CD4-positive, alpha-beta memory T cell (primary cell): ENCODE results near the gene TEDC2. TPM values are rescaled to one million over a fixed set of nuclear protein-coding genes. Genes with fewer than 3 reads are reported as not detected.

ENCODE experiments used
- CTCF ChIA-PET: fragments of 350-600 bp; sonication (Branson Sonifier 250); formaldehyde crosslinking; loops from one replicate; lab custom pipeline; 2021; ENCODE audit warnings: inconsistent platforms; ENCODE audit not compliant: partially characterized antibody; lab: Charles Lee
- POLR2A ChIA-PET: fragments of 350-600 bp; sonication (Branson Sonifier 250); formaldehyde crosslinking; loops from one replicate; lab custom pipeline; 2021; ENCODE audit not compliant: partially characterized antibody; lab: Charles Lee
- DNase-seq, 5 donors: peaks; one replicate each; pipeline versions ENCODE4 v3.0.0 to v3.0.0-alpha.2; 2020 to 2022; ENCODE audit warnings: mixed read lengths in 1 of 5
- H3K27ac ChIP-seq: one replicate; pipeline ENCODE4 v1.7.0; 2013; ENCODE audit warnings: low read depth, low read length
- H3K27me3 ChIP-seq: 2 replicates; pipeline ENCODE4 v1.7.0; 2013; ENCODE audit warnings: mild to moderate bottlenecking, low read length, moderate library complexity; ENCODE audit not compliant: insufficient read depth
- H3K36me3 ChIP-seq: 2 replicates; pipeline ENCODE4 v1.7.0; 2013; ENCODE audit warnings: mild to moderate bottlenecking, low read length, moderate library complexity; ENCODE audit not compliant: insufficient read depth
- H3K4me1 ChIP-seq: 2 replicates; pipeline ENCODE4 v1.7.0; 2013; ENCODE audit warnings: mild to moderate bottlenecking, low read length, moderate library complexity; ENCODE audit not compliant: insufficient read depth
- H3K4me3 ChIP-seq, 2 donors: one replicate each; pipeline ENCODE4 v1.7.0; 2013; ENCODE audit warnings: low read length in 2 of 2, mild to moderate bottlenecking in 1 of 2
- H3K9me3 ChIP-seq, 2 donors: one replicate each; pipeline ENCODE4 v1.7.0; 2013; ENCODE audit warnings: low read length in 2 of 2, control low read depth in 1 of 2; ENCODE audit not compliant: control insufficient read depth in 1 of 2
- H3K27ac Mint-ChIP-seq, 7 donors: one replicate each; pipeline ENCODE4 v1.8.0; 2020 to 2021; ENCODE audit warnings: mixed read lengths in 7 of 7, mild to moderate bottlenecking in 6 of 7, inconsistent platforms in 3 of 7, moderate library complexity in 3 of 7
- H3K27me3 Mint-ChIP-seq, 2 donors: one replicate each; pipeline ENCODE4 v1.8.0; 2020 to 2021; ENCODE audit warnings: mixed read lengths in 2 of 2
- H3K36me3 Mint-ChIP-seq, 2 donors: one replicate each; pipeline ENCODE4 v1.8.0; 2020 to 2021; ENCODE audit warnings: mixed read lengths in 2 of 2, inconsistent platforms in 1 of 2, mild to moderate bottlenecking in 1 of 2
- H3K4me1 Mint-ChIP-seq, 4 donors: one replicate each; pipeline ENCODE4 v1.8.0; 2020 to 2021; ENCODE audit warnings: mixed read lengths in 4 of 4, mild to moderate bottlenecking in 1 of 4
- H3K4me3 Mint-ChIP-seq, 8 donors: one replicate each; pipeline ENCODE4 v1.8.0; 2020 to 2021; ENCODE audit warnings: mixed read lengths in 8 of 8, mild to moderate bottlenecking in 7 of 8, moderate library complexity in 6 of 8, inconsistent platforms in 3 of 8
- H3K9me3 Mint-ChIP-seq, 8 donors: one replicate each; pipeline ENCODE4 v1.8.0; 2020 to 2021; ENCODE audit warnings: mixed read lengths in 8 of 8, mild to moderate bottlenecking in 5 of 8, inconsistent platforms in 3 of 8, moderate library complexity in 1 of 8
- intact Hi-C: fragments of 100-400 bp; cut with micrococcal nuclease; formaldehyde crosslinking; loops from one replicate; pipeline ENCODE4 v1.15.1; 2023
- polyA plus RNA-seq, 2 donors: library from polyadenylated mRNA; unstranded; fragments of 300-500 nt; fragmentation: Illumina TruSeq; gene quantifications; one replicate each; pipeline ENCODE4 v1.2.3, GENCODE V29; 2021
- total RNA-seq, 2 experiments: library from RNA; stranded (reverse); gene quantifications; one replicate each; pipeline ENCODE4 v1.2.3, GENCODE V29; 2021

TEDC2 gene
- total and polyA plus RNA-seq, 4 experiments from 2014 or later: 0.44 to 0.55 (median 0.44) TPM; not detected in 1

- Histone ChIP-seq H3K27me3 (peaks cover 29% of the 10 kb centered on the region), H3K36me3 (no peaks in the 10 kb centered on the region), H3K4me1 (peaks cover 31% of the 10 kb centered on the region), H3K4me3 (no peak overlapping the region), H3K27ac (no peak overlapping the region), H3K9me3 (no peaks in the 10 kb centered on the region)
- peak in 1 of 5 donors; percentile 0 for DNase-seq
- Mint-ChIP-seq H3K4me3 (peak overlapping the region in 2 of 8 donors; percentile 13 to 43), H3K36me3 (no peaks in the 10 kb centered on the region), H3K9me3 (no peaks in the 10 kb centered on the region), H3K4me1 (peaks cover 0 to 18% (median 4%) of the 10 kb centered on the region in 4 donors), H3K27ac (no peak overlapping the region), H3K27me3 (peaks cover 15 to 18% of the 10 kb centered on the region in 2 donors)
- POLR2A ChIA-PET: interaction anchor here (0.6 to 0.9 kb wide), 2 partner anchors 11 to 24 kb away, joined by 3 to 4 read pairs; partner anchors contain the start of gene TEDC2
- CTCF ChIA-PET: interaction anchor here (0.9 kb wide), 1 partner anchor 12 kb away, joined by 4 read pairs; no protein-coding TSS in a partner anchor
- intact Hi-C loops: no loop called here
These were observed 10.7 kb downstream of the TEDC2 start for GRCh38 chr16:2470603-2471015.

DNA sequence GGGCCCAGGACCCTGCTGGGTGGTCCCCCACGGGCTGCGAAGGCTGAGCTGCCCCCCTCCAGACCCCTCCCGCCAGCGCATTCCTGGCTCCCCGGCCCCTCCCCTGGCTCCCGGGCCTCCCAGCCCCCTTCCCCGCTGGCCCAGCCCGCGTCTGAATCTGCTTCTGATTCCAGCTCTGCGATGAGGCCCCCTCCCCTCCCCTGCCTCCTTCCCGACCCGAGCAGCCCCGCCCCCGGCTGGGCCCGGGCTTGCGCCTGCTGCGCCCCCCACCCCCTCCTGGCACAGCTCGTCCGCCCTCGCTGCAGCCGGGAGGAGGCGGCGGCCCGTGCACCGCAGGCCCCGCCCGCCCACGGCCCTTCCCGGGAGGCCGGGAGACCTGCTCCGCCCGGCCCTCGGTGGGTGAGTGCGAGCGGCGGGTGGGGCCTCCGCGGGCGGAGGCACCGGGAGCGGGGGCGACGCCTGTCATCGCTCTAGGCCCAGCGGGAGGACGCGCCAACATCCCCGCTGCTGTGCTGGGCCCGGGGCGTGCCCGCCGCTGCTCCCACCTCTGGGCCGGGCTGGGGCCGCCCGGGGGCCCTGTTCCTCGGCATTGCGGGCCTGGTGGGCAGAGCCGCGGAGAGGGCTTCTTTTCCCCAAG is 11.2 kb downstream of the TEDC2 start, which contains the start of gene NTN3:
NTN3 (plus strand) TSS at position 282 of the 637 bp plus-strand sequence. CDS start 405 bp downstream, outside the sequence.
- no peak within 1 kb of the TSS for H3K4me3 ChIP-seq
- ChIA-PET CTCF (no interaction called here), POLR2A (interaction anchor here (0.6 to 0.9 kb wide), 2 partner anchors 12 to 24 kb away, joined by 3 to 4 read pairs; partner anchors contain the start of gene TEDC2)
- peaks cover 29% of the 10 kb centered on the region for H3K27me3 ChIP-seq
- no peaks in the 10 kb centered on the region for H3K36me3 ChIP-seq
- H3K4me1 Mint-ChIP-seq: peaks cover 3 to 21% (median 7%) of the 10 kb centered on the region in 4 donors
- H3K9me3 Mint-ChIP-seq: no peaks in the 10 kb centered on the region
- intact Hi-C loops: no loop called here
- no peaks in the 10 kb centered on the region for H3K36me3 Mint-ChIP-seq
- no peak within 1 kb of the TSS for H3K27ac ChIP-seq
- peaks cover 36% of the 10 kb centered on the region for H3K4me1 ChIP-seq
- DNase-seq: peak in 1 of 5 donors; percentile 18
- H3K27me3 Mint-ChIP-seq: peaks cover 15 to 18% of the 10 kb centered on the region in 2 donors
- H3K4me3 Mint-ChIP-seq: peak within 1 kb of the TSS in 2 of 8 donors; percentile 13 to 43
- H3K9me3 ChIP-seq: no peaks in the 10 kb centered on the region
- no peak within 1 kb of the TSS for H3K27ac Mint-ChIP-seq

- H3K4me3 Mint-ChIP-seq: no peak overlapping the region
- Histone ChIP-seq H3K27ac (no peak overlapping the region), H3K9me3 (no peaks in the 10 kb centered on the region), H3K4me3 (no peak overlapping the region), H3K4me1 (peaks cover 42% of the 10 kb centered on the region), H3K36me3 (no peaks in the 10 kb centered on the region), H3K27me3 (peaks cover 29% of the 10 kb centered on the region)
- no peaks in the 10 kb centered on the region for H3K9me3 Mint-ChIP-seq
- H3K27me3 Mint-ChIP-seq: peaks cover 15 to 18% of the 10 kb centered on the region in 2 donors
- ChIA-PET POLR2A (no interaction called here), CTCF (no interaction called here)
- intact Hi-C loops: no loop called here
- H3K4me1 Mint-ChIP-seq: peaks cover 6 to 28% (median 12%) of the 10 kb centered on the region in 4 donors
- H3K27ac Mint-ChIP-seq: no peak overlapping the region
- H3K36me3 Mint-ChIP-seq: no peaks in the 10 kb centered on the region
- peak in 1 of 5 donors; percentile 27 for DNase-seq
These were observed 12.0 kb downstream of the TEDC2 start for GRCh38 chr16:2471653-2472487.

GRCh38 chr16:2472488-2472864 is 12.6 kb downstream of the TEDC2 start:
- no peak overlapping the region for H3K4me3 ChIP-seq
- ChIA-PET POLR2A (interaction anchor here (0.6 kb wide), 1 partner anchor 751 kb away, joined by 3 read pairs; no protein-coding TSS in a partner anchor), CTCF (no interaction called here)
- H3K27ac ChIP-seq: no peak overlapping the region
- no peak for DNase-seq
- no peaks in the 10 kb centered on the region for H3K36me3 ChIP-seq
- no peaks in the 10 kb centered on the region for H3K9me3 ChIP-seq
- H3K4me1 ChIP-seq: peaks cover 42% of the 10 kb centered on the region
- no peak overlapping the region for H3K4me3 Mint-ChIP-seq
- H3K36me3 Mint-ChIP-seq: no peaks in the 10 kb centered on the region
- no peak overlapping the region for H3K27ac Mint-ChIP-seq
- peaks cover 6 to 31% (median 14%) of the 10 kb centered on the region in 4 donors for H3K4me1 Mint-ChIP-seq
- H3K27me3 Mint-ChIP-seq: peaks cover 15 to 18% of the 10 kb centered on the region in 2 donors
- H3K27me3 ChIP-seq: peaks cover 29% of the 10 kb centered on the region
- intact Hi-C loops: no loop called here
- no peaks in the 10 kb centered on the region for H3K9me3 Mint-ChIP-seq

DNA sequence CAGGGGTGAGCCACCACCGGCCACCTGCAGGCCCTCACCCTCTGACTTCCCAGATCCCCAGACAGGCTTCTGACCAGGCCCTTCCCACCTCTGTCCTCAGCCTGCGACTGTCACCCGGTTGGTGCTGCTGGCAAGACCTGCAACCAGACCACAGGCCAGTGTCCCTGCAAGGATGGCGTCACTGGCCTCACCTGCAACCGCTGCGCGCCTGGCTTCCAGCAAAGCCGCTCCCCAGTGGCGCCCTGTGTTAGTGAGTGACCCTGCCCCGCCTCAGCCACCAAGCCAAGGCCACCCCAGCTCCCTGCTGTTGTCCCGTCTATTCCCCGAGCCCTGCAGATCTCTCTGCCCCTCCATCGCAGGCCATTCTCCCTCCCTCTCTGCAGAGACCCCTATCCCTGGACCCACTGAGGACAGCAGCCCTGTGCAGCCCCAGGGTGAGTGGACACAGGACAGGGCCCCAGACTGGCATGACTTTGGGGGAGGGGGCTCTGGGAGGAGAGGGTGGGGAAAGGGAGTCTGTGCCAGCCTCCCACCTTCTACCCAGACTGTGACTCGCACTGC is 13.1 kb downstream of the TEDC2 start:
- Mint-ChIP-seq H3K4me1 (peaks cover 6 to 35% (median 14%) of the 10 kb centered on the region in 4 donors), H3K36me3 (no peaks in the 10 kb centered on the region), H3K27me3 (peaks cover 15 to 18% of the 10 kb centered on the region in 2 donors), H3K4me3 (peak overlapping the region; percentile 60 to 85 (median 76)), H3K27ac (no peak overlapping the region), H3K9me3 (no peaks in the 10 kb centered on the region)
- ChIA-PET POLR2A (interaction anchor here (0.6 kb wide), 1 partner anchor 752 kb away, joined by 3 read pairs; no protein-coding TSS in a partner anchor), CTCF (interaction anchor here (0.5 to 1.3 kb wide), 2 partner anchors 15 to 169 kb away, joined by 3 read pairs; no protein-coding TSS in a partner anchor)
- H3K4me3 ChIP-seq: no peak overlapping the region
- peaks cover 40% of the 10 kb centered on the region for H3K4me1 ChIP-seq
- H3K27ac ChIP-seq: no peak overlapping the region
- H3K27me3 ChIP-seq: peaks cover 29% of the 10 kb centered on the region
- H3K9me3 ChIP-seq: no peaks in the 10 kb centered on the region
- DNase-seq: no peak
- intact Hi-C loops: no loop called here
- H3K36me3 ChIP-seq: no peaks in the 10 kb centered on the region

DNA sequence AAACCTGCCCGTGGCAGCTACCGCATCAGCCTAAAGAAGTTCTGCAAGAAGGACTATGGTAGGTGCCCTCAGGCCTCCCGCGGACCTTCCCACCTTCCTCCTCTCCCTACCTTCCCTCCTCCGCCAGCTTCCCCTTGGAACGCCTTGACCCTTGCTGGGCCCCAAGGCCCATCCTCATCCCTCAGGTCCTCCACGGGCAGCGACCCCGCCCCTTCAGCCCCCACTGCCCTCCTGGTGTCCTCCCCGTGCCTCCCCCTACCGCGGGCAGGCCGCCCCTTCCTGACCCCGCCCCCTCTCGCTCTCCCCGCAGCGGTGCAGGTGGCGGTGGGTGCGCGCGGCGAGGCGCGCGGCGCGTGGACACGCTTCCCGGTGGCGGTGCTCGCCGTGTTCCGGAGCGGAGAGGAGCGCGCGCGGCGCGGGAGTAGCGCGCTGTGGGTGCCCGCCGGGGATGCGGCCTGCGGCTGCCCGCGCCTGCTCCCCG is 13.6 kb downstream of the TEDC2 start:
- peak overlapping the region; percentile 71 to 85 (median 78) for H3K4me3 Mint-ChIP-seq
- H3K9me3 Mint-ChIP-seq: no peaks in the 10 kb centered on the region
- Histone ChIP-seq H3K4me3 (no peak overlapping the region), H3K27ac (no peak overlapping the region), H3K36me3 (no peaks in the 10 kb centered on the region), H3K4me1 (peaks cover 35% of the 10 kb centered on the region), H3K9me3 (no peaks in the 10 kb centered on the region), H3K27me3 (peaks cover 29% of the 10 kb centered on the region)
- H3K27ac Mint-ChIP-seq: no peak overlapping the region
- peaks cover 11 to 16% of the 10 kb centered on the region in 2 donors for H3K27me3 Mint-ChIP-seq
- POLR2A ChIA-PET: interaction anchor here (1.5 to 1.8 kb wide), 3 partner anchors 10 to 41 kb away, joined by 5 to 8 read pairs (median 6); partner anchors contain the start of gene ATP6V0C
- CTCF ChIA-PET: interaction anchor here (0.5 to 1.3 kb wide), 2 partner anchors 15 to 169 kb away, joined by 3 read pairs; no protein-coding TSS in a partner anchor
- intact Hi-C loops: no loop called here
- no peak for DNase-seq
- no peaks in the 10 kb centered on the region for H3K36me3 Mint-ChIP-seq
- peaks cover 6 to 34% (median 14%) of the 10 kb centered on the region in 4 donors for H3K4me1 Mint-ChIP-seq
